ENCODE data around the gene ASPHD2.

DNA sequence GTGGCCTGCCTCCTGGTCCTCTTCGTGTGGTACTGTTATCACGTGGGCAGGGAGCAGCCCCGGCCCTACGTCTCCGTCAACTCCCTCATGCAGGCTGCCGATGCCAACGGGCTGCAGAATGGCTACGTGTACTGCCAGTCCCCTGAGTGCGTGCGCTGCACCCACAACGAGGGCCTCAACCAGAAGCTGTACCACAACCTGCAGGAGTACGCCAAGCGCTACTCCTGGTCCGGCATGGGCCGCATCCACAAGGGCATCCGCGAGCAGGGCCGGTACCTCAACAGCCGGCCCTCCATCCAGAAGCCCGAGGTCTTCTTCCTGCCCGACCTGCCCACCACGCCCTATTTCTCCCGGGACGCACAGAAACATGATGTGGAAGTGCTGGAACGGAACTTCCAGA lies 4.7 kb downstream of the ASPHD2 start:
- TF ChIP-seq GATA3 (IDR thresholded peaks at IDR 0.05; ENCODE audit: low read depth, low read length) (no peak), GATA2 (IDR thresholded peaks at IDR 0.05; ENCODE audit: low read depth, low read length) (no peak)
